Activated T-helper 17 cell treated with anti-CD3 and anti-CD28 coated beads, Interleukin-2, amount 50 U/mL, for 72 hours (primary cell): ENCODE data around the gene SMURF1. TPM values are rescaled to one million over a fixed set of nuclear protein-coding genes. Genes with fewer than 3 reads are reported as not detected.

Source experiments
- ATAC-seq: fragments of 150-1000 bp; cut with Tn5 transposase; replicated peaks from 2 replicates; pipeline ENCODE4 v1.10.0; 2021; ENCODE audit warnings: mild to moderate bottlenecking, moderate library complexity
- H3K27ac Mint-ChIP-seq: one replicate; pipeline ENCODE4 v1.8.0; 2022; ENCODE audit warnings: mixed read lengths
- H3K27me3 Mint-ChIP-seq: one replicate; pipeline ENCODE4 v1.8.0; 2022; ENCODE audit warnings: mixed read lengths
- H3K36me3 Mint-ChIP-seq: one replicate; pipeline ENCODE4 v1.8.0; 2022; ENCODE audit warnings: low read depth, mild to moderate bottlenecking, mixed read lengths
- H3K4me1 Mint-ChIP-seq: one replicate; pipeline ENCODE4 v1.8.0; 2022; ENCODE audit warnings: mixed read lengths
- H3K4me3 Mint-ChIP-seq: one replicate; pipeline ENCODE4 v1.8.0; 2022; ENCODE audit warnings: mild to moderate bottlenecking, mixed read lengths
- H3K9me3 Mint-ChIP-seq: one replicate; pipeline ENCODE4 v1.8.0; 2022; ENCODE audit warnings: mixed read lengths
- total RNA-seq, 2 donors: library from RNA; stranded (reverse); gene quantifications; one replicate each; pipeline ENCODE4 v1.2.3, GENCODE V29; 2022

SMURF1 gene
- total RNA-seq, 2 donors from 2014 or later = 23.0 to 26.0 TPM

DNA sequence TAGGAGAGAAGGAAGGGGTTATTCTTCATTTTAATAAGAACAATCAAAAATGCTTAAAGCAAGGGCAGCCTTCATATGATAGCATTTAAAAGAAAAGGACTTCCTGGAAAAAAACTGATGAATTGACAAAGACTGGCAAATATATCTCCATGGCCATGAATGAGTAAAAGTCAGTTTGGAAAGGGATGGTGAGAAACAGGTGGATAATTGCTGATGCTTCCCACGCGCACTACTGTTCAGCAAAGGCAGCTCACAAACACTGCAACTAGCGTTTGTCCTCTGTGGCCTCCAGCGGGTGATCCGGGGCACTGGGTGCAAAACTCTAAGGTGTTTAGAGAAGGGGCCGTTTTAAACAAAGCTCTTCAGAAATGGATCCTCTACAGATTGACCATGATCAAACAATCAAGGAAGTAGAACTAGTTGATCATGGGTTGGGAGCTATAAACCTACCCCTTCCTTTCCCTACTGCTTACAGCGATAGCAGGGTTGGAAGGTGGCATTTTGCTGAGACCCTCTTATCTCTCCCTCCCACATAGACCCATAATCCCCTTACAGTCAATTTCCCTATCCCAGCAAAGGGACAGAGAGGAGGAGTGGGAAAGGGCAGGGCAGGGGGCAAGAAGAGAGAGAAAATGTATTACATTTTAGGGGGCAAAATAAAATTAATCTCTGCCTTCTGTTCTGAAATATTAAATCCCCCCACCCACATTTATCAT, 53.8 kb downstream of the SMURF1 start:
- Mint-ChIP-seq H3K9me3 (no peaks in the 10 kb centered on the region), H3K27ac (peak overlapping the region; percentile 11)

DNA sequence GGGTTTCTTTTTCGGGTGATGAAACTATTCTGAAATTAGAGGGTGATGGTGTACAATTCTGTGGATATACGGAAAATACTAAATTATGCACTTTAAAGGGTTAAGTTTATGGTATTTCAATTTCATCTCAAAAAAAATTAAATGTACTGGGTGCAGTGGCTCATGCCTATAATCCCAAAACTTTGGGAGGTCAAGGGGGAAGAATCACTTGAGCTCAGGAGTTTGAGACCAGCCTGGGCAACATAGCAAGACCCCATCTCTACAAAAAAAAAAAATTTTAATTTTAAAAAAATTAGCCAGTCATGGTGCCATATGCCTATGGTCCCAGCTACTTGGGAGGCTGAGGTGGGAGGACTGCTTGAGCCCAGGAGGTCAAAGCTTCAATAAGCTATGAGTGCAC, 57.0 kb downstream of the SMURF1 start:
- H3K36me3 Mint-ChIP-seq = peaks cover 15% of the 10 kb centered on the region

More for the DNA sequence above, 53.8 kb downstream of the SMURF1 start:
- H3K36me3 Mint-ChIP-seq = peaks cover 8% of the 10 kb centered on the region
- H3K4me1 Mint-ChIP-seq = peaks cover 20% of the 10 kb centered on the region
- no peaks in the 10 kb centered on the region for H3K27me3 Mint-ChIP-seq
- ATAC-seq = no peak
- no peak overlapping the region for H3K4me3 Mint-ChIP-seq

DNA sequence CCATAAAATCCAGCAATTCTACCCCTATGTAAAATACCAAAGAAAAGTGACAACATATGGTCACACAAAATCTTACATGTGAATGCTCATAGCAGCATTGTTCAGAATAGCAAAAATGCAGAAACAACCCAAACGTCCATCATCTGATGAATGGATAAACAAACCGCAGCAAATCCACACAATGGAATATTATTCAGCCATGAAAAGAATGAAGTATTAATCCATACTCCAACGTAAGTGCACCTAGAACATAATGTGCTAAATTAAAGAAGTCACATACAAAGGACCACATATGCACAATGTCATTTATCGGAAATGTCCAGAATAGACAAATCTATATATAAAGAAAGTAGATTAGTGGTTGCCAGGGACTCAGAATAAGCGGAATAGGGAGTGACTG, 57.4 kb downstream of the SMURF1 start:
- Mint-ChIP-seq H3K36me3 (peaks cover 15% of the 10 kb centered on the region), H3K27ac (no peak overlapping the region), H3K27me3 (no peaks in the 10 kb centered on the region), H3K9me3 (no peaks in the 10 kb centered on the region), H3K4me1 (peaks cover 16% of the 10 kb centered on the region), H3K4me3 (no peak overlapping the region)
- no peak for ATAC-seq

More for the DNA sequence above, 57.0 kb downstream of the SMURF1 start:
- H3K4me3 Mint-ChIP-seq = no peak overlapping the region
- no peak for ATAC-seq
- H3K4me1 Mint-ChIP-seq = peaks cover 20% of the 10 kb centered on the region
- H3K9me3 Mint-ChIP-seq = no peaks in the 10 kb centered on the region
- H3K27ac Mint-ChIP-seq = no peak overlapping the region
- no peaks in the 10 kb centered on the region for H3K27me3 Mint-ChIP-seq

DNA sequence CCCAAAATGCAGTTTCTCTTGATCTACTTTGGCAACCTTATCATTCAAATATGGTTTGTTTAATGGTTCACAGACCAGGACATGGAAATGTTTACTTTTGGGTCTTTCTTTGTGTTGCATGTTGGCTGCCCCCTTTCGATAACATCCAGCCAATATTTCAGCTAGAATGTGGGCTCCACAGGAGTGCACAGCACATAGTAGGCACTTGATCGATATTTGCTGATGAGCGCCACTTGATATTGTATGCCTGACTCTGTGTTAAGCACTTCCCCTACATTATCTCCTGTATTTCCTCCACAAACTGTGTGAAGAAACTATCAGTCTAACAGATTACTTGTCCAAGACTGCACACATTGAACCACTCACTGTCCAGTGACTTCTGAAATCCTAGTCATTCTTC, 60.2 kb downstream of the SMURF1 start:
- Mint-ChIP-seq H3K36me3 (peaks cover 14% of the 10 kb centered on the region), H3K4me3 (no peak overlapping the region)
- no peak for ATAC-seq

DNA sequence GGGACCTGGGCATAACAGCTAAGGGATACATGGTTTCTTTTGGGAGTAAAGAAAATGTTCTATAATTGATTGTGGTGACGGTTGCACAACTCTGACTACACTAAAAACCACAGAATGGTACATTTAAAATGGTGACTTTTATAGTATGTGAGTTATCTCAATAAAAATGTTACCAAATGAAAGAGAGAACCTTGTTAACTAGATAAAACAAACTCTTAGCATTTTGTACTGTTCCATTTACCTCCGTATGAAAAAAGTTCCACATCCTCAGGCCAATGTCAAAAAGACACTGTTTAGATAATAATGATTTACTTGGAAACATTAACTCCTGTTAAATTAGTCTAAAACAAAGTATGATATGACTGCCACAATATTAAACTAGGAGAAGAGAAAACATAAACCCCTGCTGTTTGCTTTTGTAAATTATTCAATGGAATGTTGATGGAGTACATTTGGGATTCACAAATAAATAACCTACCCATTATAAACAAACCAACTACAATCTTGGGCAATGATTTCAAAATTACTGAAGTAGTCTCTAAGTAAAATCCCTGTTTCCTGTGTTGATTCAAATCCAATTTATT, 60.7 kb downstream of the SMURF1 start:
- Mint-ChIP-seq H3K36me3 (peaks cover 8% of the 10 kb centered on the region), H3K27me3 (no peaks in the 10 kb centered on the region)
- ATAC-seq = no peak

More for the DNA sequence above, 60.2 kb downstream of the SMURF1 start:
- Mint-ChIP-seq H3K27me3 (no peaks in the 10 kb centered on the region), H3K4me1 (peaks cover 14% of the 10 kb centered on the region), H3K9me3 (no peaks in the 10 kb centered on the region), H3K27ac (no peak overlapping the region)

DNA sequence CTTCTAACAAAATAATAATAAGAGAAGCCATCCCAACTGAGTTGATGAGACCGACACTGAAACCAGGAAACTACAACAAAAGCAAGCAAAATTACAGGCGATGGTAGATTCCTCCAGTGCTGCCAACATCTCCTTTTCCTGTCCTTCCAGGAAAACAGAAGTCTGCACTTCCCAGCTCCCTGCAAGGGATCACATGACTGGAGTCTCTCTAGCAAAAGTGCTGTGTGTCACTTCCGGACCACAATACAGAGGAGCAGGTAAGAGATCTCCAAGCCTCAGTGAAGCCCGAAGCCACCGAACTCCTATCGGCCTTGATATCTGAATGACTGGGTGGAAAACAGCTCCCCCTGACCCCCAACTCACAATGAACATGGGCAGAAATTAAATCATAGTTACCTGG, 63.2 kb downstream of the SMURF1 start:
- no peaks in the 10 kb centered on the region for H3K27me3 Mint-ChIP-seq
- no peak overlapping the region for H3K27ac Mint-ChIP-seq
- no peak overlapping the region for H3K4me3 Mint-ChIP-seq
- peaks cover 7% of the 10 kb centered on the region for H3K36me3 Mint-ChIP-seq
- H3K9me3 Mint-ChIP-seq = no peaks in the 10 kb centered on the region
- H3K4me1 Mint-ChIP-seq = peaks cover 21% of the 10 kb centered on the region
- no peak for ATAC-seq

More for the DNA sequence above, 60.7 kb downstream of the SMURF1 start:
- Mint-ChIP-seq H3K4me3 (no peak overlapping the region), H3K4me1 (peaks cover 14% of the 10 kb centered on the region), H3K9me3 (no peaks in the 10 kb centered on the region), H3K27ac (no peak overlapping the region)

DNA sequence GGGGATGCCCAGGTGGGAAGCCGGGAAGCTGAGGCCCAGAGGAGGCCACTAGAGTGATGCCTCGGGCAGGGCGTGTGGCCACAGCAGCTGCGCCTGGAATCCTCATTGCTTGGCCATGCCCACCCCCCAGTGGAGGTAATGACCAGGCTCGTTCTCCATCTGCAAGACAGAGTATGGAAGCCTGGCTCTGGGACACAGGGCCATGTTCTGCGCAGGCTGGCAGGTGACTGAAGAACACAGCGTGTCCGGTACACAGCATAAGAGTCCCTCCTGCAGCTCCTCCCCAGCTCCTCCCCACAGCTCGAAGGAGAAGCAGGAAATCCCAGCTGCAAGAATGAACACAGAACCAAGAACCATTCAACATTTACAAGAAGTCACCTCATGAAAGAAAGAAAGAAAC, 64.8 kb downstream of the SMURF1 start:
- Mint-ChIP-seq H3K27ac (peak overlapping the region; percentile 68), H3K4me1 (peaks cover 19% of the 10 kb centered on the region), H3K36me3 (peaks cover 7% of the 10 kb centered on the region), H3K9me3 (no peaks in the 10 kb centered on the region), H3K4me3 (no peak overlapping the region), H3K27me3 (no peaks in the 10 kb centered on the region)
- ATAC-seq = peak; percentile 16

DNA sequence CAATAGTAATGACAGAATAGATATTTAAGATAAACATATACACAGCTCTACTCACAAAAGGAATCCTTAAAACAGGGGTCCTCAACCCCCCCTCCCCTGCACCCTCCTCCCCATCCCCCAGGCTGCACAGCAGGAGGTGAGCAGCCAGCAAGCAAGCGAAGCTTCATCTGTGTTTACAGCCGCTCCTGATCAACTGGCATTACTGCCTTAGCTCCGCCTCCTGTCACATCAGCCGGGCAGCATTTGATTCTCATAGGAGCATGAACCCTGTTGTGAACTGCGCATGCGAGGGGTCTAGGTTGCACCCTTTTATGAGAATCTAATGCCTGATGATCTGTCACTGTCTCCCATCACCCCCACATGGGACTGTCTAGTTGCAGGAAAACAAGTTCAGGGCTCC, 65.5 kb downstream of the SMURF1 start:
- no peak overlapping the region for H3K4me3 Mint-ChIP-seq
- H3K36me3 Mint-ChIP-seq = peaks cover 7% of the 10 kb centered on the region
- no peak for ATAC-seq

DNA sequence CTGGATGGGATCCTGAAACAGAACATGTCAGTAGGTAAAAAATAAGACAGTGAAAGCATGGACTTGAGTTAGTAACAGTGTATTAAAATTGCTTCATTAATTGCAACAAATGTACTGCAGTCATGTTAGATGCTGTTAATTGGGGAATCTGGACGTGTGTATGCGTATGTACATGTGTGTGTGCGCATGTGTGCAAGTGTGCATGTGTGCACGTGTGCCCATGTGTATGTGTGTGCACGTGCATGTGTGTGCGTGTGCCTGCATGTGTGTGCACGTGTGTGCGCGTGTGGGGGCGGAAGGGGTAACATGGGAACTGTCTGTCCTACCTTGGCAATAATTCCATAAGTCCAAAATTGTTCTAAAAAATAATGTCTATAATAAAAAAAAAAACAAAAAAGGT, 67.3 kb downstream of the SMURF1 start:
- peaks cover 13% of the 10 kb centered on the region for H3K4me1 Mint-ChIP-seq
- no peaks in the 10 kb centered on the region for H3K9me3 Mint-ChIP-seq
- ATAC-seq = no peak

More for the DNA sequence above, 65.5 kb downstream of the SMURF1 start:
- Mint-ChIP-seq H3K4me1 (peaks cover 13% of the 10 kb centered on the region), H3K27ac (no peak overlapping the region), H3K27me3 (no peaks in the 10 kb centered on the region), H3K9me3 (no peaks in the 10 kb centered on the region)

DNA sequence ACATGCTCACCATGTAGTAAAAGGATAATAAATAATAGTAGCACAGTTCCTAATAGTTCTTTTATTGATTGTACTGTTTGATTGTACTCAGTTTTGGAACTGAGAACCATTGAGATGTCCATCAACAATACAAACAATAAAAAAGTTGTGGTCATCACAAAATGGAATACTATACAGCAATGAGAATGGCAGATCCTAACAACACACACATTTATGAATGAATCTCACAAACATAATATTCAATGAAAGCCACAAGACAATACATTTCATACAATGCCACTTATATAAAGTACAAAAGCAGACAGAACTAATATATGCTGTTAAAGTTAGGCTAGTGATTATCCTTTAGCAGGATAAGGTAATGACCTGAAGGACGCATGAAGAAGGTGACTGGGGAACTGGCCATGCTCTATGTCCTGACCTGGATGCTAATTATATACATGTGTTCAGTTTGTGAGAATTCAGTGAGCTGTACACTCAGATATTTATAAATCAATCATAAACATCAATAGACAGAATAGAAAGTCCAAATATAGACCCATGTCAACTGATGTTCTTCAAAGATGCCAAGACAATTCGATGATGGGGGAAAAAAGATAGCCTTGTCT, 70.0 kb downstream of the SMURF1 start:
- ATAC-seq = no peak
- no peak overlapping the region for H3K27ac Mint-ChIP-seq
- no peak overlapping the region for H3K4me3 Mint-ChIP-seq
- H3K9me3 Mint-ChIP-seq = no peaks in the 10 kb centered on the region
- H3K36me3 Mint-ChIP-seq = no peaks in the 10 kb centered on the region
- peaks cover 19% of the 10 kb centered on the region for H3K4me1 Mint-ChIP-seq
- no peaks in the 10 kb centered on the region for H3K27me3 Mint-ChIP-seq

More for the DNA sequence above, 67.3 kb downstream of the SMURF1 start:
- Mint-ChIP-seq H3K27ac (no peak overlapping the region), H3K4me3 (no peak overlapping the region), H3K27me3 (no peaks in the 10 kb centered on the region), H3K36me3 (no peaks in the 10 kb centered on the region)

DNA sequence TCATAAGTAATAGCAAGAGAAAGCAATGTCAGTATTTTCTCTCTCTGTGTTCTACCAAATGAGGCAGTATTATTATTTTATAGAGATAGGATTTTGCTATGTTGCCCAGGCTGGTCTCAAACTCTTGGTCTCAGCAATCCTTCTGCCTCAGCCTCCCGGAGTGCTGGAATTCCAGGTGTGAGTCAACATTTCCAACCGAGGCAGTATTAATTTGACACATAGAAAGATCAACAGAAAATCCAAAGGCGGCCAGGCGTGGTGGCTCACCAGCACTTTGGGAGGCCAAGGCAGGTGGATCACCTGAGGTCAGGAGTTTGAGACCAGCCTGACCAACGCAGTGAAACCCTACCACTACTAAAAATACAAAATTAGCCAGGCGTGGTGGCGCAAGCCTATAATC, 71.8 kb downstream of the SMURF1 start:
- no peak for ATAC-seq
- H3K36me3 Mint-ChIP-seq = no peaks in the 10 kb centered on the region
- H3K27me3 Mint-ChIP-seq = no peaks in the 10 kb centered on the region
- peaks cover 19% of the 10 kb centered on the region for H3K4me1 Mint-ChIP-seq
- no peaks in the 10 kb centered on the region for H3K9me3 Mint-ChIP-seq
- no peak overlapping the region for H3K4me3 Mint-ChIP-seq
- H3K27ac Mint-ChIP-seq = no peak overlapping the region

DNA sequence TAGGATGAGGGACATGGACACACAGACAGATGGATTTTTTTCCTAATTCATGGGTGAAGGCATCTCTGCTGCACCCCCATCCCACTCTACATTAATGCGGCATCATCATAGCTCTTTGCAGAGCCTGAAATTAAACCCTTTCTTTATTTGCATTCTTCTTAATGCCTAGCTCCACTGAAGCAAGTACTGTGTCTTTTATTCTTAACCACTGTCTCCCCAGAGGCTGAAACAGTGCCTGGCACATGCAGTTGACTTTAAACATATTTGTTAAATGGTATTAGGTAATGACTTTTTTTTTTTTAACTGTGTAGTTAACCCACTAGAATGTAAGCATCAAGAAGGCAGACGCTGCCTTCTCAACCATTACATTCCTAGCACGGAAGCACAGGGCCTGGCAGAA, 73.5 kb downstream of the SMURF1 start:
- Mint-ChIP-seq H3K4me1 (peaks cover 17% of the 10 kb centered on the region), H3K36me3 (no peaks in the 10 kb centered on the region), H3K4me3 (no peak overlapping the region), H3K9me3 (no peaks in the 10 kb centered on the region), H3K27me3 (no peaks in the 10 kb centered on the region), H3K27ac (no peak overlapping the region)
- no peak for ATAC-seq

DNA sequence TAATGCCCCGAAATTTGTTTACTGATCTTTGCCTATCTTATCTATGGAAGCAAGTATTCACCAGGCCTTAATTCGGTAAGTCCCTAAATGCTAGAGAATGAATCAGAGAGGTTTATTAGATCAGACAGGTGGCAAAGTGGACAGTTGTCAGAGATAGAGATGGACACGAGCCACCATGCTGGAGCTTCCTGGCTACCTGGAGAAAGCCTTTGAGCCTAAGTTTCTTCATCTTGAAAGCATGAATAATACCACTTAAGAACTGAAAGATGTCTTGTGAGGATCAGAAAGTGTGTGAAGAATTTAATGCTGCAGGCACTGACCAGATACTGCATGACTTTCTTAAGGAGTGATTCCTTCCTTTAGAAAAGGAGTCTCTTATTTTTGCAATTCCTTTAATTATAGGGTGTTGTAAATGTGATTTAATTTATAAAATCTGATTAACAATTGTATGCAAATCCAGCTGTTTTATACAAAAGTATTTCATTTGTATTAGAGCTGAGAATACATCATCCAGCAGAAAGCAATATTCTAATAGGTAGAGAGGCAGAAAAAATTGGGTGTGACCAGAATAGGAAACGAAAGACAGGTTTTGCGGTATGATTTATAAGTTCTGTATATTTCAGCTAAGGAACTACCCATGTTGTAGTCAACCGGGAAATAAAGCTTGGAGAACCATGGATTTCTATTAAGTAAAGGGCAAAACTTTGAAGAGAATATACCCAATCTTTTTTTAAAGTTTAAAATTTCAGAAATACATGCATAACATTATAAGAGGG, 82.7 kb downstream of the SMURF1 start:
- Mint-ChIP-seq H3K4me1 (peaks cover 3% of the 10 kb centered on the region), H3K36me3 (peaks cover 33% of the 10 kb centered on the region), H3K9me3 (no peaks in the 10 kb centered on the region), H3K27me3 (no peaks in the 10 kb centered on the region), H3K27ac (peak overlapping the region; percentile 28), H3K4me3 (no peak overlapping the region)
- no peak for ATAC-seq

DNA sequence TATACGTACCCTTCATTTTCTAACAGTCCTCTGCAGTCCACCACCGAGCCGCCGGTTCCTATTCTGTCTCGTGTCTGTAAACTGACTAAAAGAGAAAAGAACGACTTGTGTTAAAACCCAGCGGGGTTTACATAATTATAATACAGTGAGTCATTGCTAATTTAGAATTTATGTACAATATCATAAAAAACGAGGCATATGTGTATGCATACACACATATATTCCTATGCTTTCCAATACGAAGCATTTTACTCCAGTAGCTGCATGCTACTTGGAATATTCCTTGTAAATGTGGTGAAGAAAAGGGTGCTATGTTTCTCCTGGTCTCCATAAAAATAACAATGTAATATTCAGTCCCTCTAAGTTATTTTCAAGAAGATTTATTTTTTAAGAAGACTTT, 89.1 kb downstream of the SMURF1 start:
- no peak for ATAC-seq
- peaks cover 86% of the 10 kb centered on the region for H3K36me3 Mint-ChIP-seq

More for the DNA sequence above, 89.1 kb downstream of the SMURF1 start:
- Mint-ChIP-seq H3K27ac (no peak overlapping the region), H3K9me3 (no peaks in the 10 kb centered on the region), H3K27me3 (no peaks in the 10 kb centered on the region), H3K4me3 (no peak overlapping the region), H3K4me1 (no peaks in the 10 kb centered on the region)
